Neuron (in vitro differentiated cells): ENCODE results near the gene FBXO39.
"Not testable (repeated sequence)": the region's sequence is repeated elsewhere in the genome, so short reads cannot be mapped to it uniquely, and the experiment has no call there.

ENCODE experiments used
- H2AFZ ChIP-seq: one replicate; pipeline ENCODE4 v1.6.1; 2013; ENCODE audit warnings: low read depth, mild to moderate bottlenecking, inconsistent platforms, low read length, moderate library complexity
- H3K27me3 ChIP-seq: one replicate; pipeline ENCODE4 v1.6.1; 2013; ENCODE audit warnings: low read length; ENCODE audit not compliant: insufficient read depth
- H3K36me3 ChIP-seq: one replicate; pipeline ENCODE4 v1.6.1; 2013; ENCODE audit warnings: low read length; ENCODE audit not compliant: insufficient read depth
- H3K4me1 ChIP-seq: one replicate; pipeline ENCODE4 v1.6.1; 2013; ENCODE audit warnings: low read length; ENCODE audit not compliant: insufficient read depth
- H3K4me3 ChIP-seq: 2 replicates; pipeline ENCODE4 v1.5.1; 2013; ENCODE audit warnings: mild to moderate bottlenecking, low read length, moderate library complexity
- H3K9me3 ChIP-seq: one replicate; pipeline ENCODE4 v1.6.1; 2013; ENCODE audit warnings: low read length

Gene FBXO39

GRCh38 chr17:6768447-6768846, 7.6 kb upstream of the FBXO39 start:
- Histone ChIP-seq H3K4me1 (no peaks in the 10 kb centered on the region), H3K4me3 (no peak overlapping the region), H3K9me3 (no peaks in the 10 kb centered on the region), H2AFZ (no peak overlapping the region), H3K36me3 (no peaks in the 10 kb centered on the region), H3K27me3 (no peaks in the 10 kb centered on the region)

DNA sequence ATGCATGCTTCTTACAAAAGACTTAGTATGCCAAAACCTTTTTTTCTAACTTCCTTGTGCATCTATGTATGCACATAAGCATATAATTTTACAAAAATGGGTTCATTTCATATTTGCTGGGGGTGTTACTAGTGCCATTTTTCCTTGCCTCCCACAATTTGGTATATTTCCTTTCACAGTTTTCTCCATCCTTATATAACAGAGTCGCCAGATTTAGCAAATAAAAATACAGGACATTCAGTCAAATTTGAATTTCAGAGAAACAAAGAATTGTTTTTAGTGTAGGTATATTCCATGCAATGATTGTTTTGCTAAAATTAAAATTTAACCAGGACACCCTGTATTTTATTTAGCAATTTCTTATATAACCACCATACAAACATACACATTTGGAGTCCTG, 4.0 kb upstream of the FBXO39 start:
- H3K9me3 ChIP-seq, result peaks cover 6% of the 10 kb centered on the region
- no peaks in the 10 kb centered on the region for H3K36me3 ChIP-seq
- no peaks in the 10 kb centered on the region for H3K4me1 ChIP-seq
- no peak overlapping the region for H2AFZ ChIP-seq
- no peak overlapping the region for H3K4me3 ChIP-seq
- H3K27me3 ChIP-seq, result peaks cover 16% of the 10 kb centered on the region

DNA sequence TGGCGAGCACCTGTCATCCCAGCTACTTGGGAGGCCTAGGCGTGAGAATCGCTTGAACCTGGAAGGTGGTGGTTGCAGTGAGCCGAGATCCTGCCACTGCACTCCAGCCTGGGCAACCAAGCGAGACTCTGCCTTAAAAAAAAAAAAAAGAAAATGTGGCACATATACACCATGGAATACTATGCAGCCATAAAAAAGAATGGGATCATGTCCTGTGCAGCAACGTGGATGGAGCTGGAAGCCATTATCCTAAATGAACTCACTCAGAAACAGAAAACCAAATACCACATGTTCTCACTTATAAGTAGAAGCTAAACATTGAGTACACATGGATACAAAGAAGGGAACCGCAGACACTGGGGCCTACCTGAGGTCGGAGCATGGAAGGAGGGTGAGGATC, 1.1 kb upstream of the FBXO39 start:
- peaks cover 22% of the 10 kb centered on the region for H3K27me3 ChIP-seq
- not testable (repeated sequence) for H3K36me3 ChIP-seq, H3K9me3 ChIP-seq, H2AFZ ChIP-seq, H3K4me1 ChIP-seq, H3K4me3 ChIP-seq

- no peak overlapping the region for H3K4me3 ChIP-seq
- no peaks in the 10 kb centered on the region for H3K36me3 ChIP-seq
- H3K9me3 ChIP-seq, result peaks cover 6% of the 10 kb centered on the region
- H3K27me3 ChIP-seq, result peaks cover 22% of the 10 kb centered on the region
- no peak overlapping the region for H2AFZ ChIP-seq
- no peaks in the 10 kb centered on the region for H3K4me1 ChIP-seq
Observed at GRCh38 chr17:6779411-6779810, 3.4 kb downstream of the FBXO39 start.

GRCh38 chr17:6780001-6780400, 4.0 kb downstream of the FBXO39 start:
- peaks cover 21% of the 10 kb centered on the region for H3K27me3 ChIP-seq
- H3K36me3 ChIP-seq, result no peaks in the 10 kb centered on the region
- no peak overlapping the region for H2AFZ ChIP-seq
- no peaks in the 10 kb centered on the region for H3K4me1 ChIP-seq
- peaks cover 6% of the 10 kb centered on the region for H3K9me3 ChIP-seq
- no peak overlapping the region for H3K4me3 ChIP-seq

DNA sequence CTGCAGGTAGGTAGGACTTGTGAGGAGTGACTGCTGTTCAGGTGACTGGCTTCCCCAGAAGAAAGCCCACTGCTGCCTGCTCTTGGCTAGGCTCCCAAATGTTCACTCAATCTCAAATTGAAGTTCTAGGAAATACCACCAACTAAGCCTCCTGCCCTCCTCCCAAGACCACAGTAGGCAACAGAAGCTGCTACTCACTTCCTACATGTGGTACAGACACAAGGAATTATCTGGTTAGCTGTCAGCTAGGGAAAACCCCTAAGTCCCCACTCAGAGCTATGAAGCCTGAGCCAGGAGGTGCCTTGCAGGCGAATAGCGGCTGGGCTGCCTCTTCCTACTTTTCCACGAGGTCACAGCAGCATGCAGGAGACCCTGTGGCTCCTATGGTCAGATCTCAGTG, 4.9 kb downstream of the FBXO39 start:
- H3K4me1 ChIP-seq, result no peaks in the 10 kb centered on the region
- H3K36me3 ChIP-seq, result no peaks in the 10 kb centered on the region
- H3K27me3 ChIP-seq, result peaks cover 15% of the 10 kb centered on the region
- peaks cover 4% of the 10 kb centered on the region for H3K9me3 ChIP-seq
- H3K4me3 ChIP-seq, result no peak overlapping the region
- H2AFZ ChIP-seq, result no peak overlapping the region

DNA sequence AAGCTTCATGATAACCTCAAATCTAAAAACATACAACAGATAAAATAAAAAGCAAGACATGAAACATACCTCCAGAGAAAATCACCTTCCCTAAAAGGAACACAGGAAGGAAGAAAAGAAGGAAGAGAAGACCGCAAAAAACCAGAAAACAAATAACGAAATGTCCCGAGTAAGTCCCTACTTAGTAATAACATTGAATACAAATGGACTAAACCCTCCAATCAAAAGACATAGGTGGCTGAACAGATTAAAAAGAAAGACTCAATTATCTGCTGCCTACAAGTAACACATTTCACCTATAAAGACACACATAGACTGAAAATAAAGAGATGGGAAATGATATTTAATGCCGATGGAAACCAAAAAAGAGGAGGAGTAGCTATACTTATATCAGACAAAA, 6.2 kb downstream of the FBXO39 start:
- Histone ChIP-seq H2AFZ (no peak overlapping the region), H3K4me1 (no peaks in the 10 kb centered on the region), H3K27me3 (peaks cover 6% of the 10 kb centered on the region), H3K9me3 (no peaks in the 10 kb centered on the region), H3K36me3 (no peaks in the 10 kb centered on the region), H3K4me3 (no peak overlapping the region)

DNA sequence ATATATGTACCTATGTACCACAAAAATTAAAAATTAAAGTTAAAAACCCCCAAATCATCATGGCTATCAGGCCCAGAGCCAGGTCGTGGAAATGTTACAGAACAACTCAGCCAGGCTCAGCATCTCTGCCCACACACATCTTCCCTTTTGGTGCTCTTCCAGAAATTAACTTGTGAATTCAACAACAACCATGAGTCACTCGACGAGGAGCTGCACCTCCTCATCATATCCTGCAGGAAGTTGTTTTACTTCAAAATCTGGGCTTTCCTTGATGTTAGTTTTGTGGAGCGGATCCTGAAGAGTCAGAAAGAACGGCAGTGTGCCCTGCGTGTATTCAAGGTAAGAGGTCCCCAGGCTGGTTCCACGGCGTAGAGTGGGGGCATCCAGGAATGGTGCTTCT, 10.6 kb downstream of the FBXO39 start:
- Histone ChIP-seq H3K36me3 (no peaks in the 10 kb centered on the region), H3K4me3 (no peak overlapping the region), H3K9me3 (no peaks in the 10 kb centered on the region), H3K27me3 (no peaks in the 10 kb centered on the region), H3K4me1 (peaks cover 5% of the 10 kb centered on the region), H2AFZ (no peak overlapping the region)

- Histone ChIP-seq H3K27me3 (no peaks in the 10 kb centered on the region), H3K4me1 (peaks cover 5% of the 10 kb centered on the region), H3K4me3 (no peak overlapping the region), H2AFZ (no peak overlapping the region), H3K36me3 (no peaks in the 10 kb centered on the region), H3K9me3 (no peaks in the 10 kb centered on the region)
Observed at GRCh38 chr17:6787081-6787693, 11.2 kb downstream of the FBXO39 start.

- Histone ChIP-seq H3K9me3 (no peaks in the 10 kb centered on the region), H3K36me3 (no peaks in the 10 kb centered on the region), H3K27me3 (no peaks in the 10 kb centered on the region)
Observed at GRCh38 chr17:6789146-6789545, 13.1 kb downstream of the FBXO39 start.

DNA sequence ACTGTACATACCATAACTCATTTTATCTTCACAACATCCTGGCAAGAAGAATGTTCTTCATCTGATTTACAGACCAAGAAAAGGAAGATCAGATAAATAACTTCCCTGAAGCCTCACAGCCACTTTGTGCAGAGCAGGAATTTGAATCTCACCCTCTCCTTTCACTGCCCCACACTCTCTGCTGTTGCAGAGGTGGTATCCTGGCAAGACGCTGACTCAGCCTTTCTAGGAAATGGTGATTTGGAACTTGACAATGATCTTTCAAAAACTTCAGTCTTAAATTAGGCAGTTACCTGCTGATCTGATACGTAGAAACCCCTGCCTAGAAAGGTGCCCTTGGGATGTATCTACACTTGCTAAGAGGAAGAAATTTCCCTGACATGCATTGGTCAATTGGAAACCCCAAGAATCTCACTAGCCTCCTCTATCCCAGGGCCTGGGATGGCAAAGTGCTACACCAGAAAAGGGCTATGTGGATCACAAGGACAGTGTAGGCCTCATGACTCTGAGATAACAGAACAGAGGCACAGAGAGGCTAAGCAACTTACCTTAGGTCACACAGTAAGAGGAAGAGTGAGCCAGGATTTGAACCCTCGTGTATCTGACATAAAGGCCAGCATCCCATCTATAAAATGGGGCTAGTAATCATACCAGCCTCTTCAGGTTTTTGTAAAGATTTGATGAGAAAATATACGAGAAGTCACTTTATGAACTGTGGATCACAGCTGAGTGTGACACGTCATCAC, 17.9 kb downstream of the FBXO39 start:
- H3K36me3 ChIP-seq, result no peaks in the 10 kb centered on the region
- peaks cover 5% of the 10 kb centered on the region for H3K4me1 ChIP-seq
- no peak overlapping the region for H3K4me3 ChIP-seq
- no peaks in the 10 kb centered on the region for H3K27me3 ChIP-seq
- no peak overlapping the region for H2AFZ ChIP-seq
- no peaks in the 10 kb centered on the region for H3K9me3 ChIP-seq

More at GRCh38 chr17:6789146-6789545, 13.1 kb downstream of the FBXO39 start:
- Histone ChIP-seq H3K4me1 (peaks cover 5% of the 10 kb centered on the region), H2AFZ (no peak overlapping the region), H3K4me3 (no peak overlapping the region)

- no peaks in the 10 kb centered on the region for H3K9me3 ChIP-seq
- H3K4me1 ChIP-seq, result no peaks in the 10 kb centered on the region
- no peak overlapping the region for H3K4me3 ChIP-seq
- no peak overlapping the region for H2AFZ ChIP-seq
- H3K27me3 ChIP-seq, result no peaks in the 10 kb centered on the region
- no peaks in the 10 kb centered on the region for H3K36me3 ChIP-seq
Observed at GRCh38 chr17:6796017-6796886, 20.2 kb downstream of the FBXO39 start.

DNA sequence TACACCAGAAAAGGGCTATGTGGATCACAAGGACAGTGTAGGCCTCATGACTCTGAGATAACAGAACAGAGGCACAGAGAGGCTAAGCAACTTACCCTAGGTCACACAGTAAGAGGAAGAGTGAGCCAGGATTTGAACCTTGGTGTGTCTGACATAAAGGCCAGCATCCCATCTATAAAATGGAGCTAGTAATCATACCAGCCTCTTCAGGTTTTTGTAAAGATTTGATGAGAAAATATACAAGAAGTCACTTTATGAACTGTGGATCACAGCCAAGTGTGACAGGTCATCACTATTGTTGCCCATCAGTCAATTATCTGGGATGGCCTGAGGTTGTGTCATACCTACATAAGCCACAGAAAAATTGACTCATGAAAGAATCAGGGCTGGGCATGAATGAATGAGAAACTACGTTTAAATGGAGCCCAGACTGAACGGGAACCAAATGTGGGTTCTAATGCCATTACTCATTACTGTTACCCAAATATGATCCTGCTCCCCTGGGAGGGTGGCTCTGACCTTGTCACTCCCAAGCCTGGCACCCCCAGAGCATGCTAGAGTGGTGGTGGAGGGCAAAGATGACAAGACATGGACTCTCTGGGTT, 21.0 kb downstream of the FBXO39 start:
- Histone ChIP-seq H3K27me3 (no peaks in the 10 kb centered on the region), H2AFZ (no peak overlapping the region), H3K4me1 (no peaks in the 10 kb centered on the region), H3K4me3 (no peak overlapping the region), H3K9me3 (no peaks in the 10 kb centered on the region), H3K36me3 (no peaks in the 10 kb centered on the region)
